A549 (cell line): ENCODE results near the gene CIT. TPM values are rescaled to one million over a fixed set of nuclear protein-coding genes. Genes with fewer than 3 reads are reported as not detected.

ENCODE experiments used
- ATAC-seq, 2 experiments: fragments of 200-7000 bp in 1 of 2; fragments of >200 bp in 1 of 2; cut with Nextera tagmentation in 1 of 2; cut with Tn5 transposase in 1 of 2; 3 replicates each; pipeline versions ENCODE4 v1.8.0 to v1.9.1; 2018 to 2020; ENCODE audit warnings: mild to moderate bottlenecking in 1 of 2, moderate library complexity in 1 of 2
- CTCF ChIA-PET: fragments of 300-600 bp; sonication (Branson Sonifier 250); formaldehyde crosslinking; extraction: SDS; loops from one replicate; lab custom pipeline; 2021; ENCODE audit warnings: antibody characterized with exemption, inconsistent platforms; lab: Yijun Ruan, JAX
- POLR2A ChIA-PET: fragments of 350-600 bp; formaldehyde crosslinking; extraction: SDS; loops from one replicate; lab custom pipeline; 2021; ENCODE audit warnings: antibody characterized with exemption, inconsistent platforms; lab: Yijun Ruan, JAX
- DNase-seq, 2 experiments: peaks; one replicate each; pipeline versions ENCODE4 v3.0.0 to v3.0.0-alpha.2; 2011 to 2016; ENCODE audit warnings: low read depth in 1 of 2, low spot score in 1 of 2
- FAIRE-seq: peaks from 2 replicates; lab custom pipeline; 2011; peaks lifted over from hg19 to GRCh38; lab: Jason Lieb, UNC
- H3K27ac ChIP-seq, 2 experiments: fragments of >200 bp; sonication (Bioruptor Twin); formaldehyde crosslinking; 3 replicates each; pipeline ENCODE4 v1.5.1; 2016 to 2017
- H3K4me1 ChIP-seq: fragments of >200 bp; sonication (Bioruptor Twin); formaldehyde crosslinking; 3 replicates; pipeline ENCODE4 v1.6.1; 2016
- H3K4me2 ChIP-seq: fragments of >200 bp; sonication (Bioruptor Twin); formaldehyde crosslinking; 3 replicates; pipeline ENCODE4 v1.6.1; 2016
- H3K4me3 ChIP-seq: fragments of >200 bp; sonication (Bioruptor Twin); formaldehyde crosslinking; 3 replicates; pipeline ENCODE4 v1.5.1; 2016
- H3K9me3 ChIP-seq: fragments of >200 bp; sonication (Bioruptor Twin); formaldehyde crosslinking; 3 replicates; pipeline ENCODE4 v1.6.1; 2016
- CBX8 ChIP-seq: fragments of 200-600 bp; sonication (generic); IDR thresholded peaks from 2 replicates; pipeline ENCODE4 v1.6.1; 2016
- CEBPB ChIP-seq, 2 experiments: fragments of >200 bp in 1 of 2; sonication (Bioruptor Twin) in 1 of 2; formaldehyde crosslinking in 1 of 2; IDR thresholded peaks; 2 replicates each; pipeline ENCODE4 v1.6.1; 2012 to 2016
- CHD2 ChIP-seq: fragments of 150-350 bp; IDR thresholded peaks from 2 replicates; pipeline ENCODE4 v1.6.1; 2014; ENCODE audit warnings: low read length; ENCODE audit not compliant: partially characterized antibody
- EHF ChIP-seq: fragments of 250-450 bp; sonication (Bioruptor Pico); IDR thresholded peaks from 2 replicates; pipeline ENCODE4 v1.5.0; 2020; ENCODE audit warnings: mild to moderate bottlenecking
- EHMT2 ChIP-seq: fragments of 200-600 bp; sonication (generic); IDR thresholded peaks from 2 replicates; pipeline ENCODE4 v1.6.1; 2016; ENCODE audit warnings: antibody characterized with exemption, low read depth, mild to moderate bottlenecking, moderate library complexity
- FOSL2 ChIP-seq, 2 experiments: fragments of 450-650 bp in 1 of 2; fragments of >200 bp in 1 of 2; sonication (Bioruptor Twin) in 1 of 2; formaldehyde crosslinking; IDR thresholded peaks; 2 replicates each; pipeline versions ENCODE4 v1.5.0 to v1.6.1; 2016 to 2020; ENCODE audit warnings: mild to moderate bottlenecking in 1 of 2, moderate library complexity in 1 of 2
- HDAC2 ChIP-seq: fragments of 200-600 bp; sonication (generic); IDR thresholded peaks from 2 replicates; pipeline ENCODE4 v1.6.1; 2016
- HEYL ChIP-seq: fragments of 250-450 bp; sonication (Bioruptor Pico); IDR thresholded peaks from 2 replicates; pipeline ENCODE4 v1.8.0; 2021; ENCODE audit warnings: mild to moderate bottlenecking, moderate library complexity
- JUN ChIP-seq, 2 experiments: fragments of >200 bp; sonication (Bioruptor Twin); formaldehyde crosslinking; IDR thresholded peaks; 2 replicates in 1 of 2; 3 replicates in 1 of 2; pipeline ENCODE4 v1.6.1; 2016 to 2017
- KDM1A ChIP-seq: fragments of 200-600 bp; sonication (generic); IDR thresholded peaks from 2 replicates; pipeline ENCODE4 v1.6.1; 2016; ENCODE audit warnings: low read depth, mild to moderate bottlenecking
- MAZ ChIP-seq: fragments of 150-350 bp; IDR thresholded peaks from 2 replicates; pipeline ENCODE4 v1.6.1; 2014; ENCODE audit warnings: antibody characterized with exemption, low read depth, low read length, borderline replicate concordance
- MYC ChIP-seq: IDR thresholded peaks from 2 replicates; pipeline ENCODE4 v1.6.1; 2012; ENCODE audit warnings: mild to moderate bottlenecking, inconsistent platforms, low read length, improper control_type of control experiment, borderline replicate concordance
- POLR2A ChIP-seq: IDR thresholded peaks from 2 replicates; pipeline ENCODE4 v1.6.1; 2012; ENCODE audit warnings: mild to moderate bottlenecking, low read length
- POLR2AphosphoS2 ChIP-seq: conservative IDR thresholded peaks from 2 replicates; pipeline ENCODE4 v1.6.1; 2012; ENCODE audit warnings: low read length, improper control_type of control experiment, inconsistent platforms
- RAD21 ChIP-seq, 2 experiments: fragments of >200 bp in 1 of 2; sonication (Bioruptor Twin) in 1 of 2; formaldehyde crosslinking in 1 of 2; IDR thresholded peaks in 1 of 2; conservative IDR thresholded peaks in 1 of 2; 2 replicates in 1 of 2; 3 replicates in 1 of 2; pipeline ENCODE4 v1.6.1; 2012 to 2018; ENCODE audit warnings: inconsistent platforms in 1 of 2
- RARB ChIP-seq: fragments of 250-450 bp; sonication (Bioruptor Pico); IDR thresholded peaks from 2 replicates; pipeline ENCODE4 v1.8.0; 2021; ENCODE audit warnings: mild to moderate bottlenecking, moderate library complexity
- RCOR1 ChIP-seq: fragments of 150-350 bp; IDR thresholded peaks from 2 replicates; pipeline ENCODE4 v1.6.1; 2014; ENCODE audit warnings: antibody characterized with exemption, low read length, low read depth
- RNF2 ChIP-seq: fragments of 200-600 bp; sonication (generic); IDR thresholded peaks from 2 replicates; pipeline ENCODE4 v1.6.1; 2016; ENCODE audit warnings: low read depth, mild to moderate bottlenecking, antibody characterized with exemption, moderate library complexity, borderline replicate concordance
- SMC3 ChIP-seq: fragments of >200 bp; sonication (Bioruptor Twin); formaldehyde crosslinking; IDR thresholded peaks from 3 replicates; pipeline ENCODE4 v1.6.1; 2018; ENCODE audit warnings: inconsistent platforms
- TFCP2L1 ChIP-seq: fragments of 250-450 bp; sonication (Bioruptor Pico); IDR thresholded peaks from 2 replicates; pipeline ENCODE4 v1.5.0; 2021; ENCODE audit warnings: mild to moderate bottlenecking
- TP53 ChIP-seq: fragments of 250-450 bp; sonication (Bioruptor Pico); IDR thresholded peaks from 2 replicates; pipeline ENCODE4 v1.5.0; 2021; ENCODE audit warnings: mild to moderate bottlenecking, moderate library complexity
- ZNF302 ChIP-seq: fragments of 250-450 bp; sonication (Bioruptor Pico); IDR thresholded peaks from 2 replicates; pipeline ENCODE4 v1.9.0; 2021; ENCODE audit warnings: inconsistent platforms, mild to moderate bottlenecking, moderate library complexity
- WGBS: methylation state at CpG from one replicate; pipeline ENCODE4 v1.1.6; 2017; ENCODE audit errors: missing lambda C conversion rate; 5-methylcytosine and 5-hydroxymethylcytosine counted together
- polyA plus RNA-seq, 4 experiments: library from polyadenylated mRNA; depleted of rRNA in 3 of 4; stranded (reverse); fragments of >200 nt; fragmentation: RNase III in 1 of 4; extraction: RNeasy Plus Mini Kit Qiagen cat#74134 plus additional on column Dnase treatment in 1 of 4; gene quantifications; 2 replicates in 3 of 4; 3 replicates in 1 of 4; pipeline ENCODE4 v1.2.3, GENCODE V29; 2011 to 2017
- TF ChIP-seq, protein P1 (sequence below): fragments of 450-650 bp; IDR thresholded peaks from 2 replicates; pipeline ENCODE4 v1.6.1; 2014; ENCODE audit warnings: antibody characterized with exemption
- TF ChIP-seq, protein P2 (sequence below): IDR thresholded peaks from 2 replicates; pipeline ENCODE4 v1.6.1; 2012

Gene CIT
- polyA plus RNA-seq, 2 of the 4 experiments (the other 2 are of a cell fraction): 12.5 to 25.4 TPM

DNA sequence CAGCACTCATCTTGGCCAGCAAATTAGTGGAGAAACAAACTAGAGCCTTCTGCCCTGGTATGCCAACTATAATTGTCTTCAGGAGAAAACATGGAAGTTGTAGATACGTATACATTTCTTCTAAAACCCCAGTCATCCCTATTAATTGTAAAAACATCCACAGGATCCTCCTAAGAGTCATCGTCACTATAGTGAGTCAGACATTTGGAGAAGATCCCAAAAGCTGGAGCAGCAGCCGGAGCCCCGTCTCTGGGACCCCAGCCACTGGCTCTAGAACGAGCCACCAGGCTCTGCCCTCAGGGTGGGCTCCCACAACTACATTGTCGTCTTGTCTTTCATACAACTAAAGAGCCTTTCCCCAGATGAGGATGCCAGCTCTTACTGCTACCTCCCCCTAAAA, 193.7 kb downstream of the CIT start:
- ChIA-PET POLR2A (no interaction called here), CTCF (interaction anchor here (0.6 to 1.1 kb wide), 2 partner anchors 10 to 16 kb away, joined by 3 read pairs; no protein-coding TSS in a partner anchor)
- no peak for ATAC-seq
- H3K27ac ChIP-seq: no peak overlapping the region
- no peak for TF ChIP-seq TFCP2L1
- no peak for TF ChIP-seq CHD2
- TF ChIP-seq HDAC2: no peak
- TF ChIP-seq SMC3: no peak
- TF ChIP-seq POLR2A: no peak
- TF ChIP-seq, all 56 proteins: peak for 0
- 91% methylated on average over 6 of the region's 6 CpGs for WGBS
- Histone ChIP-seq H3K4me1 (peaks cover 14% of the 10 kb centered on the region; the same call in 1 of the 3 replicates), H3K4me2 (no peak overlapping the region), H3K4me3 (no peak overlapping the region), H3K9me3 (no peaks in the 10 kb centered on the region)
- DNase-seq (no peak), FAIRE-seq (no peak)

DNA sequence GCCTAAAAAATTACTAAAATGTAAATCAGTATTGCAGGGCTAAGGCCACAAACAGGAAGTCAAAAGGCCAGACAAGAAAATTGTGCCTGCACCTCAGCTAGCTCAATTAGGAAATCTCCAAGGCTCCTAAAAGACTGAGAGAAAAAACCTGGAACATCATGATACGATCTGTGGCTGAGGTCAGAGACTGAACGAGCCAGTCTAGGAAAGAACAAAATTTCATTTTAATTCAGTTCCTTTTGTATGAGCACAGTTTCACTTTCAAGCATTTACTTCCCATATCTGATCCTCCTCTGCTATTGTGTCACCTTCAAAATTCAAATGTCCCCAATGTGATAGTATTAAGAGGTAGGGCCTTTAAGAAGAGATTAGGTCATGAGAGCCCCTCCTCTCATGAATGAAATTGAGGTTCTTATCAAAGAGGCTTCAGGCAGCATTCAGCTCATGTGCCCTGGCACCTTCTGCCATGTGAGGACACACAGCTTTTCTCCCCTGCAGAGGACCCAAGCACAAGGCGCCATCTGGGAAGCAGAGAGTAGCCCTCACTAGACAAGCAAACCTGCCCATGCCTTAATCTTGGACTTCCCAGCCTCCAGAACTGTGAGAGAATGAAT, 194.4 kb downstream of the CIT start:
- Histone ChIP-seq H3K4me3 (no peak overlapping the region), H3K27ac (no peak overlapping the region), H3K4me1 (peaks cover 14% of the 10 kb centered on the region; the same call in 1 of the 3 replicates), H3K9me3 (no peaks in the 10 kb centered on the region), H3K4me2 (no peak overlapping the region)
- POLR2A ChIA-PET: interaction anchor here (0.7 kb wide), 1 partner anchor 18 kb away, joined by 3 read pairs; no protein-coding TSS in a partner anchor
- FAIRE-seq (no peak), ATAC-seq (0 out of 6 replicates have a peak, but pooled peaks of 1 of the 2 experiments have one; percentile 7), DNase-seq (no peak)
- 98% methylated on average over 3 of the region's 3 CpGs for WGBS
- no peak for TF ChIP-seq ZNF302 (CRISPR knock-in tag)
- TF ChIP-seq POLR2AphosphoS2: no peak
- no peak for TF ChIP-seq JUN (IDR thresholded peaks at IDR 0.05)
- TF ChIP-seq RARB (CRISPR knock-in tag): no peak
- TF ChIP-seq MYC: no peak
- TF ChIP-seq CEBPB (IDR thresholded peaks at IDR 0.05): no peak
- TF ChIP-seq HDAC2: no peak
- TF ChIP-seq, protein P1, sequence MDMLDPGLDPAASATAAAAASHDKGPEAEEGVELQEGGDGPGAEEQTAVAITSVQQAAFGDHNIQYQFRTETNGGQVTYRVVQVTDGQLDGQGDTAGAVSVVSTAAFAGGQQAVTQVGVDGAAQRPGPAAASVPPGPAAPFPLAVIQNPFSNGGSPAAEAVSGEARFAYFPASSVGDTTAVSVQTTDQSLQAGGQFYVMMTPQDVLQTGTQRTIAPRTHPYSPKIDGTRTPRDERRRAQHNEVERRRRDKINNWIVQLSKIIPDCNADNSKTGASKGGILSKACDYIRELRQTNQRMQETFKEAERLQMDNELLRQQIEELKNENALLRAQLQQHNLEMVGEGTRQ: no peak
- TF ChIP-seq EHF (CRISPR knock-in tag): no peak
- no peak for TF ChIP-seq RNF2
- TF ChIP-seq CBX8: no peak
- TF ChIP-seq MAZ: no peak
- TF ChIP-seq RCOR1: no peak
- no peak for TF ChIP-seq HEYL (CRISPR knock-in tag)
- TF ChIP-seq EHMT2: no peak
- CTCF ChIA-PET: interaction anchor here (1.1 to 2.3 kb wide), 3 partner anchors 13 to 17 kb away, joined by 3 to 11 read pairs (median 6); partner anchors contain the start of gene PRKAB1

DNA sequence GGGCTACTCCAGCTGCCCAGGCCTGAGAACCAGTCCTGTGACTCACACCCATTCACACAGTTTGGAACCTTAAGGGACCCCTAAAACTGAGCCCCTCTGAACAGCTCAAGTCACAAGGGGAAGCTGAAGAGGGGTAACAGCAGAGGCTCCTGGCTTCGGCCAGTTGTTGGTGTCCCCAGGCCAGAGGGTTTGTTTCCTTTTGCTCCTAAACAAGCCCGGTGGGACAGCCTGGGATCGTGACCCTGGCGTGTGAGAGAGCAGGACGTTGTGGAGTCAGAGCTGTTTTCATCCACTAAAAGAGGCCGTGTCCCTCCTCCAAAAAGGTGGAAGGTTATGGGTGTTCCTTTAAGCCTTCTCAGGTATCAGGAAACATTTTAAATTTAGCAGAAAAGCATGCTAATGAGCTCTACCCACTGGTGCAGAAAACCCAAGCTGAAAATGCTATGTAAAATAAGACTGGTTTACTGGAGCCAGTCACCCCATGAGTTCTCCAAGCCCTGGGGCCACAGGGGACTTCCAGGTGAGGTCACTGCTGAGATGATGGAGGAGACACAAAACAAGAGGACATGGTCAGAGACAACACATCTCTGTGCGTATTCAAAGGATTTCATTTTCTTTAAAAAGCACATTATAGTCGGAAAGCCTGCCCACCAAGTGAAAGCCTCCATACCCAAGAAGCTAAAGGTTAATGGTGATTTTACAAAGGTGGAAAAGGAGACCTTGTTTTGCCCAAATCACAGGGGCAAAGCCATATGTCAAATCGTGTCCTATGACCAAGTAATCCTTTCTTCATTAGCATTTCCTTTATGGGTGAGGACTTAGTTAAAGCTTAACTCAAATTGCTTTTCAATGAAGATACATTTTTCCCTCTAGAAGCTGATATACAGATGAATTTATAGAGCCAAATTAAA, 195.1 kb downstream of the CIT start:
- DNase-seq (no peak), ATAC-seq (no peak), FAIRE-seq (no peak)
- TF ChIP-seq, protein P2, sequence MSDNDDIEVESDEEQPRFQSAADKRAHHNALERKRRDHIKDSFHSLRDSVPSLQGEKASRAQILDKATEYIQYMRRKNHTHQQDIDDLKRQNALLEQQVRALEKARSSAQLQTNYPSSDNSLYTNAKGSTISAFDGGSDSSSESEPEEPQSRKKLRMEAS: no peak
- TF ChIP-seq RAD21 (conservative IDR thresholded peaks at IDR 0.05 in 1 of 2, IDR thresholded peaks at IDR 0.05 in 1 of 2) (no peak), HDAC2 (no peak), TP53 (CRISPR knock-in tag) (no peak), FOSL2 (IDR thresholded peaks at IDR 0.05) (no peak), FOSL2 (CRISPR knock-in tag; IDR thresholded peaks at IDR 0.05) (no peak), KDM1A (no peak), JUN (IDR thresholded peaks at IDR 0.05) (no peak), RARB (CRISPR knock-in tag) (no peak), SMC3 (no peak)
- Histone ChIP-seq H3K27ac (no peak overlapping the region), H3K4me3 (no peak overlapping the region), H3K9me3 (no peaks in the 10 kb centered on the region), H3K4me1 (peaks cover 14% of the 10 kb centered on the region; the same call in 1 of the 3 replicates), H3K4me2 (no peak overlapping the region)
- ChIA-PET CTCF (interaction anchor here (2.1 to 2.3 kb wide), 2 partner anchors 14 kb away, joined by 6 to 11 read pairs; partner anchors contain the start of gene PRKAB1), POLR2A (interaction anchor here (0.7 kb wide), 1 partner anchor 19 kb away, joined by 3 read pairs; no protein-coding TSS in a partner anchor)
- 89% methylated on average over 9 of the region's 9 CpGs for WGBS
